Measurements from ENCODE around the gene RAB34. TPM values are rescaled to one million over a fixed set of nuclear protein-coding genes. Genes with fewer than 3 reads are reported as not detected.

The RAB34 gene
- total RNA-seq, 1 experiment from 2014 or later: 161 TPM

GRCh38 chr17:28749516-28750177 is 32.0 kb upstream of the RAB34 start:
- peaks cover 43% of the 10 kb centered on the region for H3K4me1 ChIP-seq (replicated peaks; ENCODE audit: insufficient read depth)
- no peaks in the 10 kb centered on the region for H3K9me3 ChIP-seq (ENCODE audit: insufficient read depth, low read depth)
- H3K4me2 ChIP-seq: peak overlapping the region; percentile 55
- POLR2A ChIA-PET (ENCODE audit: unreplicated experiment): interaction anchor here (0.6 to 1.5 kb wide), 3 partner anchors 23 to 648 kb away, joined by 3 to 34 read pairs (median 3); partner anchors contain the start of genes RPL23A and TLCD1
- DNase-seq: no peak
- H3K27ac ChIP-seq: peak overlapping the region; percentile 45
- TF ChIP-seq CTCF (conservative IDR thresholded peaks at IDR 0.05): no peak
- no peak for TF ChIP-seq EZH2 (IDR thresholded peaks at IDR 0.05; ENCODE audit: low read depth)
- CTCF ChIA-PET: interaction anchor here (0.6 to 3.7 kb wide), 3 partner anchors 14 to 23 kb away, joined by 4 to 60 read pairs (median 6); partner anchors contain the start of genes NEK8 and TLCD1
- no peaks in the 10 kb centered on the region for H3K9me2 ChIP-seq (ENCODE audit: insufficient read depth)
- H3F3A ChIP-seq (ENCODE audit: insufficient read depth, low read depth): peaks cover 85% of the 10 kb centered on the region
- peaks cover 56% of the 10 kb centered on the region for H3K79me2 ChIP-seq (ENCODE audit: low read depth)
- no peak overlapping the region for H3K4me3 ChIP-seq
- no peak overlapping the region for H2AFZ ChIP-seq
- intact Hi-C loops (cut with micrococcal nuclease; ENCODE audit: unreplicated experiment): loop anchor here (1.0 to 5.0 kb wide), 3 partner anchors 22 to 203 kb away; partner anchors contain the start of genes BLTP2 and PHF12
- H3K27me3 ChIP-seq (ENCODE audit: insufficient read depth, low read depth): no peaks in the 10 kb centered on the region
- H4K20me1 ChIP-seq (ENCODE audit: insufficient read depth): peaks cover 56% of the 10 kb centered on the region
- no TSS peak for BruUV-seq (replicated peaks)
- peaks cover 27% of the 10 kb centered on the region for H3K36me3 ChIP-seq (ENCODE audit: low read depth)

GRCh38 chr17:28748852-28749515 is 31.3 kb upstream of the RAB34 start:
- ChIA-PET POLR2A (ENCODE audit: unreplicated experiment) (no interaction called here), CTCF (interaction anchor here (1.3 to 3.7 kb wide), 2 partner anchors 20 to 22 kb away, joined by 6 to 60 read pairs; partner anchors contain the start of genes NEK8 and TLCD1)
- Histone ChIP-seq H3K27me3 (ENCODE audit: insufficient read depth, low read depth) (no peaks in the 10 kb centered on the region), H2AFZ (no peak overlapping the region), H3K79me2 (ENCODE audit: low read depth) (peaks cover 63% of the 10 kb centered on the region), H3K36me3 (ENCODE audit: low read depth) (peaks cover 29% of the 10 kb centered on the region), H4K20me1 (ENCODE audit: insufficient read depth) (peaks cover 56% of the 10 kb centered on the region), H3K9me3 (ENCODE audit: insufficient read depth, low read depth) (no peaks in the 10 kb centered on the region), H3K27ac (peak overlapping the region; percentile 96; the same call in 1 of the 2 replicates), H3K4me2 (peak overlapping the region; percentile 90; the same call in 1 of the 2 replicates), H3K4me3 (no peak overlapping the region), H3K4me1 (replicated peaks; ENCODE audit: insufficient read depth) (peaks cover 43% of the 10 kb centered on the region), H3K9me2 (ENCODE audit: insufficient read depth) (no peaks in the 10 kb centered on the region), H3F3A (ENCODE audit: insufficient read depth, low read depth) (peaks cover 82% of the 10 kb centered on the region)
- BruUV-seq (replicated peaks): no TSS peak
- DNase-seq: no peak
- intact Hi-C loops (cut with micrococcal nuclease; ENCODE audit: unreplicated experiment): loop anchor here (5.0 kb wide), 1 partner anchor 203 kb away; the partner anchor contains the start of gene PHF12
- no peak for TF ChIP-seq CTCF (conservative IDR thresholded peaks at IDR 0.05)
- TF ChIP-seq EZH2 (IDR thresholded peaks at IDR 0.05; ENCODE audit: low read depth): no peak
